ENCODE data around the gene KBTBD2.
"Not testable (repeated sequence)": the region's sequence is repeated elsewhere in the genome, so short reads cannot be mapped to it uniquely, and the experiment has no call there.

GRCh38 chr7:32848655-32849054, 42.9 kb downstream of the KBTBD2 start:
- TF ChIP-seq, protein P1, sequence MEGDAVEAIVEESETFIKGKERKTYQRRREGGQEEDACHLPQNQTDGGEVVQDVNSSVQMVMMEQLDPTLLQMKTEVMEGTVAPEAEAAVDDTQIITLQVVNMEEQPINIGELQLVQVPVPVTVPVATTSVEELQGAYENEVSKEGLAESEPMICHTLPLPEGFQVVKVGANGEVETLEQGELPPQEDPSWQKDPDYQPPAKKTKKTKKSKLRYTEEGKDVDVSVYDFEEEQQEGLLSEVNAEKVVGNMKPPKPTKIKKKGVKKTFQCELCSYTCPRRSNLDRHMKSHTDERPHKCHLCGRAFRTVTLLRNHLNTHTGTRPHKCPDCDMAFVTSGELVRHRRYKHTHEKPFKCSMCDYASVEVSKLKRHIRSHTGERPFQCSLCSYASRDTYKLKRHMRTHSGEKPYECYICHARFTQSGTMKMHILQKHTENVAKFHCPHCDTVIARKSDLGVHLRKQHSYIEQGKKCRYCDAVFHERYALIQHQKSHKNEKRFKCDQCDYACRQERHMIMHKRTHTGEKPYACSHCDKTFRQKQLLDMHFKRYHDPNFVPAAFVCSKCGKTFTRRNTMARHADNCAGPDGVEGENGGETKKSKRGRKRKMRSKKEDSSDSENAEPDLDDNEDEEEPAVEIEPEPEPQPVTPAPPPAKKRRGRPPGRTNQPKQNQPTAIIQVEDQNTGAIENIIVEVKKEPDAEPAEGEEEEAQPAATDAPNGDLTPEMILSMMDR (IDR thresholded peaks at IDR 0.05) = not testable (repeated sequence)
- TF ChIP-seq POLR2A (IDR thresholded peaks at IDR 0.05) = not testable (repeated sequence)
